Measurements from ENCODE around the gene ARFGEF2. TPM values are rescaled to one million over a fixed set of nuclear protein-coding genes. Genes with fewer than 3 reads are reported as not detected.

ARFGEF2 gene
- total and polyA plus RNA-seq, 2 of the 8 experiments (the other 6 are each of a cell fraction or from before 2014, with no cell fraction given) = 8.1 to 21.8 TPM

DNA sequence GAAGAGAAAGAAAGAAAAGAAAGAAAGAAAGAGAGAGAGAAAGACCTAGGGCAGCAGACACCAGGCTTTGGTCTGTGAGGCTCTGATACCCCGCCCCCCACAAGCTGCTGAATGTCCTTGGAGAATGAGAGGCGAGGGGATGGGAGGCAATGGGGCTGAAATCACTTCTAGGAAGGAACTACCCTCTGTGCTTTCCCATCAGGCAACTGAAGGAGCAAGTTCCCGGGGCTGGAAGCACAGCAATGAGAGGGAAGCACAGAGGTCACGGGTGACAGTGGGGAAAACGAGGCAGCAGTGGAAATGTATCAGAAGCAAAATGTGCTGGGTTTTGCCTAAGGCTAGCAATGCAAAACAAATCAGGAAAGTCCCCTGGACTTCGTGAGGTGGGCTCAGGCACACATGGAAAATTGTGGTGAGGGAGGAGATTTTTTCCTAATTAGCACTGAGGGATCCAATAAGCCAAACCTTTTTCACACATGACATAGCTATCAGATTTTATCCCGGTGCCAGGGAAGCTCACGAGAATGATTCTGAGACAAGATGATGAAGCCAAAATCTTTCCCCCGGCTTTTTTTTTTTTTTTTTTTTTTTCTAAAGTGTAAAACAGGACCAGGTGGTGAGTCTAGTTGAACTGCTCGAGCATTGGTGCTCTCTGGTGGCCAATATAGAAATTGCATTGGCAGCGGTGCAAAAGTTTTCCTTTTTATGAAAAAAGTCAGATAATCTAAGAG is 16.8 kb upstream of the ARFGEF2 start (continued):
- TF ChIP-seq, protein P1, sequence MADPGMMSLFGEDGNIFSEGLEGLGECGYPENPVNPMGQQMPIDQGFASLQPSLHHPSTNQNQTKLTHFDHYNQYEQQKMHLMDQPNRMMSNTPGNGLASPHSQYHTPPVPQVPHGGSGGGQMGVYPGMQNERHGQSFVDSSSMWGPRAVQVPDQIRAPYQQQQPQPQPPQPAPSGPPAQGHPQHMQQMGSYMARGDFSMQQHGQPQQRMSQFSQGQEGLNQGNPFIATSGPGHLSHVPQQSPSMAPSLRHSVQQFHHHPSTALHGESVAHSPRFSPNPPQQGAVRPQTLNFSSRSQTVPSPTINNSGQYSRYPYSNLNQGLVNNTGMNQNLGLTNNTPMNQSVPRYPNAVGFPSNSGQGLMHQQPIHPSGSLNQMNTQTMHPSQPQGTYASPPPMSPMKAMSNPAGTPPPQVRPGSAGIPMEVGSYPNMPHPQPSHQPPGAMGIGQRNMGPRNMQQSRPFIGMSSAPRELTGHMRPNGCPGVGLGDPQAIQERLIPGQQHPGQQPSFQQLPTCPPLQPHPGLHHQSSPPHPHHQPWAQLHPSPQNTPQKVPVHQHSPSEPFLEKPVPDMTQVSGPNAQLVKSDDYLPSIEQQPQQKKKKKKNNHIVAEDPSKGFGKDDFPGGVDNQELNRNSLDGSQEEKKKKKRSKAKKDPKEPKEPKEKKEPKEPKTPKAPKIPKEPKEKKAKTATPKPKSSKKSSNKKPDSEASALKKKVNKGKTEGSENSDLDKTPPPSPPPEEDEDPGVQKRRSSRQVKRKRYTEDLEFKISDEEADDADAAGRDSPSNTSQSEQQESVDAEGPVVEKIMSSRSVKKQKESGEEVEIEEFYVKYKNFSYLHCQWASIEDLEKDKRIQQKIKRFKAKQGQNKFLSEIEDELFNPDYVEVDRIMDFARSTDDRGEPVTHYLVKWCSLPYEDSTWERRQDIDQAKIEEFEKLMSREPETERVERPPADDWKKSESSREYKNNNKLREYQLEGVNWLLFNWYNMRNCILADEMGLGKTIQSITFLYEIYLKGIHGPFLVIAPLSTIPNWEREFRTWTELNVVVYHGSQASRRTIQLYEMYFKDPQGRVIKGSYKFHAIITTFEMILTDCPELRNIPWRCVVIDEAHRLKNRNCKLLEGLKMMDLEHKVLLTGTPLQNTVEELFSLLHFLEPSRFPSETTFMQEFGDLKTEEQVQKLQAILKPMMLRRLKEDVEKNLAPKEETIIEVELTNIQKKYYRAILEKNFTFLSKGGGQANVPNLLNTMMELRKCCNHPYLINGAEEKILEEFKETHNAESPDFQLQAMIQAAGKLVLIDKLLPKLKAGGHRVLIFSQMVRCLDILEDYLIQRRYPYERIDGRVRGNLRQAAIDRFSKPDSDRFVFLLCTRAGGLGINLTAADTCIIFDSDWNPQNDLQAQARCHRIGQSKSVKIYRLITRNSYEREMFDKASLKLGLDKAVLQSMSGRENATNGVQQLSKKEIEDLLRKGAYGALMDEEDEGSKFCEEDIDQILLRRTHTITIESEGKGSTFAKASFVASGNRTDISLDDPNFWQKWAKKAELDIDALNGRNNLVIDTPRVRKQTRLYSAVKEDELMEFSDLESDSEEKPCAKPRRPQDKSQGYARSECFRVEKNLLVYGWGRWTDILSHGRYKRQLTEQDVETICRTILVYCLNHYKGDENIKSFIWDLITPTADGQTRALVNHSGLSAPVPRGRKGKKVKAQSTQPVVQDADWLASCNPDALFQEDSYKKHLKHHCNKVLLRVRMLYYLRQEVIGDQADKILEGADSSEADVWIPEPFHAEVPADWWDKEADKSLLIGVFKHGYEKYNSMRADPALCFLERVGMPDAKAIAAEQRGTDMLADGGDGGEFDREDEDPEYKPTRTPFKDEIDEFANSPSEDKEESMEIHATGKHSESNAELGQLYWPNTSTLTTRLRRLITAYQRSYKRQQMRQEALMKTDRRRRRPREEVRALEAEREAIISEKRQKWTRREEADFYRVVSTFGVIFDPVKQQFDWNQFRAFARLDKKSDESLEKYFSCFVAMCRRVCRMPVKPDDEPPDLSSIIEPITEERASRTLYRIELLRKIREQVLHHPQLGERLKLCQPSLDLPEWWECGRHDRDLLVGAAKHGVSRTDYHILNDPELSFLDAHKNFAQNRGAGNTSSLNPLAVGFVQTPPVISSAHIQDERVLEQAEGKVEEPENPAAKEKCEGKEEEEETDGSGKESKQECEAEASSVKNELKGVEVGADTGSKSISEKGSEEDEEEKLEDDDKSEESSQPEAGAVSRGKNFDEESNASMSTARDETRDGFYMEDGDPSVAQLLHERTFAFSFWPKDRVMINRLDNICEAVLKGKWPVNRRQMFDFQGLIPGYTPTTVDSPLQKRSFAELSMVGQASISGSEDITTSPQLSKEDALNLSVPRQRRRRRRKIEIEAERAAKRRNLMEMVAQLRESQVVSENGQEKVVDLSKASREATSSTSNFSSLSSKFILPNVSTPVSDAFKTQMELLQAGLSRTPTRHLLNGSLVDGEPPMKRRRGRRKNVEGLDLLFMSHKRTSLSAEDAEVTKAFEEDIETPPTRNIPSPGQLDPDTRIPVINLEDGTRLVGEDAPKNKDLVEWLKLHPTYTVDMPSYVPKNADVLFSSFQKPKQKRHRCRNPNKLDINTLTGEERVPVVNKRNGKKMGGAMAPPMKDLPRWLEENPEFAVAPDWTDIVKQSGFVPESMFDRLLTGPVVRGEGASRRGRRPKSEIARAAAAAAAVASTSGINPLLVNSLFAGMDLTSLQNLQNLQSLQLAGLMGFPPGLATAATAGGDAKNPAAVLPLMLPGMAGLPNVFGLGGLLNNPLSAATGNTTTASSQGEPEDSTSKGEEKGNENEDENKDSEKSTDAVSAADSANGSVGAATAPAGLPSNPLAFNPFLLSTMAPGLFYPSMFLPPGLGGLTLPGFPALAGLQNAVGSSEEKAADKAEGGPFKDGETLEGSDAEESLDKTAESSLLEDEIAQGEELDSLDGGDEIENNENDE (IDR thresholded peaks at IDR 0.05; ENCODE audit: insufficient replicate concordance, low read length) = no peak
- TF ChIP-seq, protein P2, sequence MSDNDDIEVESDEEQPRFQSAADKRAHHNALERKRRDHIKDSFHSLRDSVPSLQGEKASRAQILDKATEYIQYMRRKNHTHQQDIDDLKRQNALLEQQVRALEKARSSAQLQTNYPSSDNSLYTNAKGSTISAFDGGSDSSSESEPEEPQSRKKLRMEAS (IDR thresholded peaks at IDR 0.05) = no peak
- no peak for TF ChIP-seq GABPA (IDR thresholded peaks at IDR 0.05; ENCODE audit: borderline replicate concordance, insufficient read depth, low read length)
- TF ChIP-seq, protein P3, sequence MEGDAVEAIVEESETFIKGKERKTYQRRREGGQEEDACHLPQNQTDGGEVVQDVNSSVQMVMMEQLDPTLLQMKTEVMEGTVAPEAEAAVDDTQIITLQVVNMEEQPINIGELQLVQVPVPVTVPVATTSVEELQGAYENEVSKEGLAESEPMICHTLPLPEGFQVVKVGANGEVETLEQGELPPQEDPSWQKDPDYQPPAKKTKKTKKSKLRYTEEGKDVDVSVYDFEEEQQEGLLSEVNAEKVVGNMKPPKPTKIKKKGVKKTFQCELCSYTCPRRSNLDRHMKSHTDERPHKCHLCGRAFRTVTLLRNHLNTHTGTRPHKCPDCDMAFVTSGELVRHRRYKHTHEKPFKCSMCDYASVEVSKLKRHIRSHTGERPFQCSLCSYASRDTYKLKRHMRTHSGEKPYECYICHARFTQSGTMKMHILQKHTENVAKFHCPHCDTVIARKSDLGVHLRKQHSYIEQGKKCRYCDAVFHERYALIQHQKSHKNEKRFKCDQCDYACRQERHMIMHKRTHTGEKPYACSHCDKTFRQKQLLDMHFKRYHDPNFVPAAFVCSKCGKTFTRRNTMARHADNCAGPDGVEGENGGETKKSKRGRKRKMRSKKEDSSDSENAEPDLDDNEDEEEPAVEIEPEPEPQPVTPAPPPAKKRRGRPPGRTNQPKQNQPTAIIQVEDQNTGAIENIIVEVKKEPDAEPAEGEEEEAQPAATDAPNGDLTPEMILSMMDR (IDR thresholded peaks at IDR 0.05; ENCODE audit: control extremely low read depth in 1 of 3, insufficient read depth in 1 of 3, low read depth in 1 of 3, low read length in 3 of 3) = peak in 2 of 3 experiments; percentile 70 to 77; a peak in 3 of 4 replicates
- peak; percentile 58 for TF ChIP-seq ASH2L (IDR thresholded peaks at IDR 0.05; ENCODE audit: low read length)
- TF ChIP-seq RBBP5 (IDR thresholded peaks at IDR 0.05; ENCODE audit: borderline replicate concordance, low read depth, low read length) = peak; percentile 72; the same call in 1 of the 2 replicates

Data from H1 (cell line).